Pancreas (tissue), 10 donors: ENCODE data around the gene ROBO3. TPM values are rescaled to one million over a fixed set of nuclear protein-coding genes. Genes with fewer than 3 reads are reported as not detected.

Experiments
- ATAC-seq, 4 donors: fragments of 200-7000 bp; cut with Tn5 transposase; one replicate each; pipeline versions ENCODE4 v1.8.0 to v1.9.1; 2020; ENCODE audit warnings: mild to moderate bottlenecking in 4 of 4, moderate library complexity in 4 of 4
- DNase-seq, 6 donors: peaks; one replicate each; pipeline ENCODE4 v3.0.0-alpha.2; 2020
- FAIRE-seq: peaks from 2 replicates; lab custom pipeline; 2012; peaks lifted over from hg19 to GRCh38; lab: Jason Lieb, UNC
- H3K27ac ChIP-seq, 4 donors: fragments of 200-600 bp; sonication (generic); 1 replicate in 3 of 4; 2 replicates in 1 of 4; pipeline versions ENCODE4 v1.5.0 to v1.8.0; 2020
- H3K27me3 ChIP-seq, 4 donors: fragments of 200-600 bp; one replicate each; pipeline ENCODE4 v1.8.0; 2021
- H3K36me3 ChIP-seq, 3 donors: fragments of 200-600 bp; sonication (generic) in 1 of 3; one replicate each; pipeline versions ENCODE4 v1.5.0 to v1.8.0; 2020 to 2021
- H3K4me1 ChIP-seq, 3 donors: fragments of 200-600 bp; one replicate each; pipeline ENCODE4 v1.8.0; 2021
- H3K4me3 ChIP-seq, 4 donors: fragments of 200-600 bp; sonication (generic) in 2 of 4; one replicate each; pipeline versions ENCODE4 v1.5.0 to v1.8.0; 2020 to 2021
- H3K9me3 ChIP-seq, 4 donors: fragments of 200-600 bp; one replicate each; pipeline ENCODE4 v1.8.0; 2021
- WGBS, 2 donors: extraction: QIAGEN DNeasy Blood & Tissue Kit; methylation state at CpG; one replicate each; pipeline ENCODE4 v1.1.7; 2013; 5-methylcytosine and 5-hydroxymethylcytosine counted together
- intact Hi-C, 3 donors: fragments of 100-400 bp; cut with DNase I; formaldehyde crosslinking; loops; one replicate each; pipeline versions ENCODE4 v1.11.1 to v1.14.2; 2022
- polyA plus RNA-seq, 2 donors: library from polyadenylated mRNA; stranded (reverse); fragments of 200-250 nt; gene quantifications; one replicate each; pipeline ENCODE4 v1.2.3, GENCODE V29; 2013
- total RNA-seq, 6 donors: library from RNA; stranded (reverse); fragmentation: NEBNext Ultra II Directional in 4 of 6; extraction: Animal tissue kit (Norgen Biotek cat#: 25700) in 4 of 6; gene quantifications; one replicate each; pipeline versions ENCODE4 v1.2.1 to v1.2.4, GENCODE V29; 2021 to 2023
- TF ChIP-seq, protein P1 (sequence below), 4 donors: fragments of 200-600 bp; sonication (generic) in 3 of 4; IDR thresholded peaks; one replicate each; pipeline versions ENCODE4 v1.5.0 to v1.8.0; 2021; ENCODE audit warnings: antibody characterized with exemption in 4 of 4
- donor health status: healthy with polysubstance abuse.
- donor health status: DM: no; HTN: no; CAD: no; lungs with moderate emphysema.
- donor health status: DM: no; HTN: no; CAD: no.
- donor health status: control.
- donor health status: control.
- donor health status: Bipolar disorder and iron deficiency.
- donor health status: DM: yes; HTN: yes; CAD: no.
- donor health status: DM: no; HTN: no; CAD: no.
- donor health status: DM: no; HTN: no; CAD: no.
- donor health status: DM: yes; HTN: yes; CAD: no.

Gene ROBO3
- total and polyA plus RNA-seq, 8 donors = 1.1 to 25.0 (median 2.8) TPM

DNA sequence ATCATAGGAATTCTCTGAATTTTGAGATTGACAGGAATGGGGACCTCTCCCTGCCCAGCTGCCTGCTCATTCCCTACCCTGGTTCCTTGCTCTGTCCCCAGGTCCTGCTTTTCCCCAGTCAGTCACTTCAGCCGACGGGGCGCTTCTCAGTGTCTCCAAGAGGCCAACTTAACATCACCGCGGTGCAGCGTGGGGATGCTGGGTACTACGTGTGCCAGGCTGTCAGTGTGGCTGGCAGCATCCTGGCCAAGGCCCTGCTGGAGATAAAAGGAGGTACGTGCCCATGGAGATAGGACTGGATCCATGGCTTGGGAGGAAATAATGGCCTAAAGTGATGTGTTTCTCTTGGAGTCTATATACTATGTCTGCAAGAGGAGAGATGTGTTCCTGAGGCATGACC lies 7.0 kb downstream of the ROBO3 start:
- peak in 1 of 6 donors; percentile 54 for DNase-seq
- peaks cover 0 to 22% (median 0%) of the 10 kb centered on the region in 4 donors for H3K27me3 ChIP-seq
- WGBS, 2 donors = 33 to 35% methylated on average over 8 of the region's 8 CpGs

GRCh38 chr11:124872741-124873140 lies 7.5 kb downstream of the ROBO3 start:
- Histone ChIP-seq H3K27me3 (peaks cover 0 to 17% (median 0%) of the 10 kb centered on the region in 4 donors), H3K4me1 (peaks cover 0 to 5% (median 0%) of the 10 kb centered on the region in 3 donors), H3K27ac (no peak overlapping the region), H3K36me3 (no peaks in the 10 kb centered on the region), H3K4me3 (no peak overlapping the region), H3K9me3 (no peaks in the 10 kb centered on the region)
- ATAC-seq (no peak), DNase-seq (peak in 1 of 6 donors; percentile 23), FAIRE-seq (no peak)
- WGBS, 2 donors = 18 to 19% methylated on average over 9 of the region's 9 CpGs
- TF ChIP-seq, protein P1, sequence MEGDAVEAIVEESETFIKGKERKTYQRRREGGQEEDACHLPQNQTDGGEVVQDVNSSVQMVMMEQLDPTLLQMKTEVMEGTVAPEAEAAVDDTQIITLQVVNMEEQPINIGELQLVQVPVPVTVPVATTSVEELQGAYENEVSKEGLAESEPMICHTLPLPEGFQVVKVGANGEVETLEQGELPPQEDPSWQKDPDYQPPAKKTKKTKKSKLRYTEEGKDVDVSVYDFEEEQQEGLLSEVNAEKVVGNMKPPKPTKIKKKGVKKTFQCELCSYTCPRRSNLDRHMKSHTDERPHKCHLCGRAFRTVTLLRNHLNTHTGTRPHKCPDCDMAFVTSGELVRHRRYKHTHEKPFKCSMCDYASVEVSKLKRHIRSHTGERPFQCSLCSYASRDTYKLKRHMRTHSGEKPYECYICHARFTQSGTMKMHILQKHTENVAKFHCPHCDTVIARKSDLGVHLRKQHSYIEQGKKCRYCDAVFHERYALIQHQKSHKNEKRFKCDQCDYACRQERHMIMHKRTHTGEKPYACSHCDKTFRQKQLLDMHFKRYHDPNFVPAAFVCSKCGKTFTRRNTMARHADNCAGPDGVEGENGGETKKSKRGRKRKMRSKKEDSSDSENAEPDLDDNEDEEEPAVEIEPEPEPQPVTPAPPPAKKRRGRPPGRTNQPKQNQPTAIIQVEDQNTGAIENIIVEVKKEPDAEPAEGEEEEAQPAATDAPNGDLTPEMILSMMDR (IDR thresholded peaks at IDR 0.05) = no peak
- intact Hi-C loops = no loop called here

More for the DNA sequence above, 7.0 kb downstream of the ROBO3 start:
- Histone ChIP-seq H3K36me3 (no peaks in the 10 kb centered on the region), H3K27ac (no peak overlapping the region), H3K4me3 (no peak overlapping the region), H3K9me3 (no peaks in the 10 kb centered on the region), H3K4me1 (peaks cover 0 to 5% (median 0%) of the 10 kb centered on the region in 3 donors)
- FAIRE-seq (no peak), ATAC-seq (no peak)
- intact Hi-C loops = no loop called here
- TF ChIP-seq, protein P1 (IDR thresholded peaks at IDR 0.05) = no peak

- Histone ChIP-seq H3K27ac (no peak overlapping the region), H3K36me3 (no peaks in the 10 kb centered on the region), H3K4me3 (no peak overlapping the region), H3K4me1 (peaks cover 0 to 5% (median 0%) of the 10 kb centered on the region in 3 donors), H3K27me3 (peaks cover 0 to 6% (median 0%) of the 10 kb centered on the region in 4 donors), H3K9me3 (no peaks in the 10 kb centered on the region)
- DNase-seq (peak in 1 of 6 donors; percentile 18), ATAC-seq (no peak), FAIRE-seq (no peak)
- TF ChIP-seq, protein P1 (IDR thresholded peaks at IDR 0.05) = no peak
- 75 to 83% methylated on average over 8 of the region's 8 CpGs for WGBS, 2 donors
- intact Hi-C loops = no loop called here
Observed at GRCh38 chr11:124873951-124874350, 8.7 kb downstream of the ROBO3 start.

DNA sequence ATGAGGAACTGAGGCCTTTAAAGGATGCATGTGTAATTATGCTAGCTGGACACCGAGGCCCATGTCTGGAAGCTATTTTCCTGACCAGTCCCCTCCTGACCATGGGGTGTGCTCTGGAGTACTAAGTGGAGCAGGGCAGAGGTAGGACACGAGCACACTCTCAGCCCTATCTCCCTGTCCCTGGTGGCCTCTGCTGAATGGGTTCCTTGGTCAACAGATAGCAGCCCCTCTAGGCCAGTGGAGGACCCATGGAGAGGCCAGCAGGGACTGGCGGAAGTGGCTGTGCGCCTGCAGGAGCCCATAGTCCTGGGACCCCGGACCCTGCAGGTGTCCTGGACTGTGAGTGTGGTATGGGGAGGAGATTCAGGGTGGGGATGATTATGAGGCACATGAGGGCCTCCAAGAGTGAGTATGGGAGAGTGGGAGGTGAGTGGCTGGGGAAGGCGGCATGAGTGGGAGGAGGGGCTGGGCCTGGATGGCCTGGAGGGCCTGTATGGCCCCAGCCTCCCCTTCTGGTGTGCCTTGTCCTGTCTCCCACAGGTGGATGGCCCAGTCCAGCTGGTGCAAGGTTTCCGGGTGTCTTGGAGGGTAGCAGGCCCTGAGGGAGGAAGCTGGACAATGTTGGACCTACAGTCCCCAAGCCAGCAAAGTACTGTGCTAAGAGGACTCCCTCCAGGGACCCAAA lies 9.5 kb downstream of the ROBO3 start:
- DNase-seq (peak in 1 of 6 donors; percentile 46), ATAC-seq (no peak), FAIRE-seq (no peak)

More for the DNA sequence above, 9.5 kb downstream of the ROBO3 start:
- Histone ChIP-seq H3K27ac (no peak overlapping the region), H3K4me1 (peaks cover 0 to 5% (median 0%) of the 10 kb centered on the region in 3 donors), H3K27me3 (peaks cover 0 to 4% (median 0%) of the 10 kb centered on the region in 4 donors), H3K36me3 (no peaks in the 10 kb centered on the region), H3K9me3 (no peaks in the 10 kb centered on the region), H3K4me3 (no peak overlapping the region)
- 90 to 93% methylated on average over 7 of the region's 7 CpGs for WGBS, 2 donors
- intact Hi-C loops = no loop called here
- TF ChIP-seq, protein P1 (IDR thresholded peaks at IDR 0.05) = no peak
